HepG2 (cell line): Measurements from ENCODE around the gene LRRC45. TPM values are rescaled to one million over a fixed set of nuclear protein-coding genes. Genes with fewer than 3 reads are reported as not detected.
A peak's percentile ranks its signal among the peaks of the same experiment; 100 is the strongest.

ENCODE experiments used
- CEBPG ChIP-seq: IDR thresholded peaks from 2 replicates; pipeline ENCODE4 v1.6.1; 2016
- PRDM10 ChIP-seq: sonication (generic); formaldehyde crosslinking; IDR thresholded peaks from 2 replicates; pipeline ENCODE4 v1.4.0; 2020; ENCODE audit warnings: low read depth, missing genetic modification reagents
- PTBP1 ChIP-seq: fragments of 200-400 bp; formaldehyde crosslinking; IDR thresholded peaks from 2 replicates; pipeline ENCODE4 v1.6.1; 2018; ENCODE audit warnings: low read length, low read depth; ENCODE audit not compliant: poor library complexity, severe bottlenecking
- SETDB1 ChIP-seq: sonication (generic); formaldehyde crosslinking; IDR thresholded peaks from 2 replicates; pipeline ENCODE4 v1.5.1; 2020; ENCODE audit warnings: missing genetic modification reagents, mild to moderate bottlenecking, borderline replicate concordance
- TFDP1 ChIP-seq: IDR thresholded peaks from 2 replicates; pipeline ENCODE4 v1.6.1; 2016; ENCODE audit warnings: missing compliant biosample characterization, missing genetic modification reagents, borderline replicate concordance
- USF2 ChIP-seq, 2 experiments: sonication (generic) in 1 of 2; formaldehyde crosslinking in 1 of 2; IDR thresholded peaks; 2 replicates each; pipeline versions ENCODE4 v1.5.1 to v1.6.1; 2011 to 2020; ENCODE audit warnings: borderline replicate concordance in 1 of 2, low read depth in 1 of 2, low read length in 1 of 2, mild to moderate bottlenecking in 1 of 2, missing genetic modification reagents in 1 of 2, moderate library complexity in 1 of 2
- ZNF101 ChIP-seq: sonication (generic); formaldehyde crosslinking; IDR thresholded peaks from 2 replicates; pipeline ENCODE4 v1.4.0; 2020; ENCODE audit warnings: mild to moderate bottlenecking, low read depth, missing genetic modification reagents, borderline replicate concordance
- ZNF446 ChIP-seq: sonication (generic); formaldehyde crosslinking; IDR thresholded peaks from 2 replicates; pipeline ENCODE4 v1.5.0; 2020; ENCODE audit warnings: mild to moderate bottlenecking, missing genetic modification reagents
- ZNF614 ChIP-seq: IDR thresholded peaks from 2 replicates; pipeline ENCODE4 v1.6.1; 2018; ENCODE audit warnings: missing biosample characterization, missing genetic modification reagents, inconsistent platforms, borderline replicate concordance
- ZNF646 ChIP-seq: sonication (generic); formaldehyde crosslinking; IDR thresholded peaks from 2 replicates; pipeline ENCODE4 v1.9.0; 2021; ENCODE audit warnings: mild to moderate bottlenecking, missing genetic modification reagents
- ZNF784 ChIP-seq: sonication (generic); formaldehyde crosslinking; IDR thresholded peaks from 2 replicates; pipeline ENCODE4 v1.5.1; 2020; ENCODE audit warnings: missing genetic modification reagents, mild to moderate bottlenecking, borderline replicate concordance
- polyA plus RNA-seq, 8 experiments: library from polyadenylated mRNA; depleted of rRNA in 3 of 8; stranded (reverse) in 7 of 8; unstranded in 1 of 8; fragments of >200 nt; fragmentation: Illumina TruSeq in 4 of 8; extraction: Trizol in 4 of 8; gene quantifications; 2 replicates each; pipeline versions ENCODE4 v1.2.1 to v1.2.3, GENCODE V29; 2011 to 2016; ENCODE audit warnings: low read depth in 4 of 8, missing spikeins in 1 of 8, mixed read lengths in 1 of 8; ENCODE audit not compliant: insufficient read depth in 1 of 8
- total RNA-seq, 5 experiments: library from RNA; depleted of rRNA; stranded (reverse); fragments of >200 nt; fragmentation: Illumina TruSeq; extraction: Trizol; gene quantifications; 2 replicates each; pipeline ENCODE4 v1.2.3, GENCODE V29; 2016; ENCODE audit warnings: low read depth in 1 of 5

The LRRC45 gene
- total and polyA plus RNA-seq, 2 of the 13 experiments (the other 11 are each of a cell fraction or from before 2014, with no cell fraction given) = 11.6 to 48.1 TPM

GRCh38 chr17:81992306-81993102, 30.6 kb upstream of the LRRC45 start (continued):
- peak; percentile 25; the same call in 1 of the 2 replicates for TF ChIP-seq PRDM10 (CRISPR knock-in tag)
- no peak for TF ChIP-seq ZNF646
- TF ChIP-seq CEBPG (CRISPR knock-in tag) = peak; percentile 39; the same call in 1 of the 2 replicates
- TF ChIP-seq SETDB1 = peak; percentile 69; the same call in 1 of the 2 replicates
- TF ChIP-seq USF2 (IDR thresholded peaks at IDR 0.05; ENCODE audit: low read depth, low read length) = peak; percentile 27; the same call in 1 of the 2 replicates
- TF ChIP-seq USF2 (CRISPR knock-in tag; IDR thresholded peaks at IDR 0.05; ENCODE audit: borderline replicate concordance) = peak; percentile 77
- peak; percentile 97 for TF ChIP-seq TFDP1
- peak; percentile 97 for TF ChIP-seq ZNF784
- TF ChIP-seq ZNF614 = peak; percentile 27; the same call in 1 of the 2 replicates
- peak; percentile 23 for TF ChIP-seq PTBP1
- peak; percentile 94 for TF ChIP-seq ZNF446 (CRISPR knock-in tag)
- TF ChIP-seq ZNF101 = peak; percentile 95
